ENCODE measurements around the gene NT5DC2. TPM values are rescaled to one million over a fixed set of nuclear protein-coding genes. Genes with fewer than 3 reads are reported as not detected.

The NT5DC2 gene
- total and polyA plus RNA-seq, 7 donors = 6.8 to 13.7 (median 10.3) TPM

- Histone ChIP-seq H3K4me1 (peaks cover 29% of the 10 kb centered on the region), H3K27me3 (ENCODE audit: insufficient read depth in 3 of 3, low read length in 2 of 3) (no peaks in the 10 kb centered on the region)
Observed at GRCh38 chr3:52487788-52488691, 45.6 kb downstream of the NT5DC2 start.

DNA sequence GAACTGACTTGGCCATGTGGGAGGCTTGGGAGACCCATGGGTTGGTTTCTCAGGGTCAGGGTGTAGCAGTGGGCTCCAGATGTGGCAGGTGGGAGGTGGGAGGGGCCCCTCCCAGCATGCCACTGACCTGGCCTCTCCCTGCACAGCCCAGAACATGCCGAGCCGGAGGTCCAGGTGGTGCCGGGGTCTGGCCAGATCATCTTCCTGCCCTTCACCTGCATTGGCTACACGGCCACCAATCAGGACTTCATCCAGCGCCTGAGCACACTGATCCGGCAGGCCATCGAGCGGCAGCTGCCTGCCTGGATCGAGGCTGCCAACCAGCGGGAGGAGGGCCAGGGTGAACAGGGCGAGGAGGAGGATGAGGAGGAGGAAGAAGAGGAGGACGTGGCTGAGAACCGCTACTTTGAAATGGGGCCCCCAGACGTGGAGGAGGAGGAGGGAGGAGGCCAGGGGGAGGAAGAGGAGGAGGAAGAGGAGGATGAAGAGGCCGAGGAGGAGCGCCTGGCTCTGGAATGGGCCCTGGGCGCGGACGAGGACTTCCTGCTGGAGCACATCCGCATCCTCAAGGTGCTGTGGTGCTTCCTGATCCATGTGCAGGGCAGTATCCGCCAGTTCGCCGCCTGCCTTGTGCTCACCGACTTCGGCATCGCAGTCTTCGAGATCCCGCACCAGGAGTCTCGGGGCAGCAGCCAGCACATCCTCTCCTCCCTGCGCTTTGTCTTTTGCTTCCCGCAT lies 46.4 kb downstream of the NT5DC2 start:
- H3K36me3 ChIP-seq (ENCODE audit: insufficient read depth in 1 of 2, low read depth in 1 of 2) = peaks cover 4 to 87% of the 10 kb centered on the region in 2 donors
- 87 to 89% (median 87%) methylated on average over 30 to 31 of the region's 31 CpGs for WGBS, 3 donors
- H3K27me3 ChIP-seq (ENCODE audit: insufficient read depth in 3 of 3, low read length in 2 of 3) = no peaks in the 10 kb centered on the region
- H3K4me1 ChIP-seq = peaks cover 29% of the 10 kb centered on the region
- H3K4me3 ChIP-seq = no peak overlapping the region
- no peaks in the 10 kb centered on the region for H3K9me3 ChIP-seq
- peak in 1 of 2 donors; percentile 13 for DNase-seq
- intact Hi-C loops (cut with DNase I) = loop anchor here in 1 of 2 donors (10.0 kb wide), 1 partner anchor 188 kb away; no protein-coding TSS in a partner anchor
- no peak for ATAC-seq
- no peak overlapping the region for H3K27ac ChIP-seq
- TF ChIP-seq CTCF (IDR thresholded peaks at IDR 0.05) = no peak

More at GRCh38 chr3:52487788-52488691, 45.6 kb downstream of the NT5DC2 start:
- Histone ChIP-seq H3K9me3 (no peaks in the 10 kb centered on the region), H3K36me3 (ENCODE audit: insufficient read depth in 1 of 2, low read depth in 1 of 2) (peaks cover 4 to 87% of the 10 kb centered on the region in 2 donors), H3K27ac (no peak overlapping the region), H3K4me3 (no peak overlapping the region)
- WGBS, 3 donors = 93 to 96% (median 95%) methylated on average over 58 to 59 of the region's 59 CpGs
- no peak for TF ChIP-seq CTCF (IDR thresholded peaks at IDR 0.05)
- DNase-seq (no peak), ATAC-seq (no peak)
- intact Hi-C loops (cut with DNase I) = loop anchor here in 1 of 2 donors (10.0 kb wide), 1 partner anchor 187 kb away; no protein-coding TSS in a partner anchor

DNA sequence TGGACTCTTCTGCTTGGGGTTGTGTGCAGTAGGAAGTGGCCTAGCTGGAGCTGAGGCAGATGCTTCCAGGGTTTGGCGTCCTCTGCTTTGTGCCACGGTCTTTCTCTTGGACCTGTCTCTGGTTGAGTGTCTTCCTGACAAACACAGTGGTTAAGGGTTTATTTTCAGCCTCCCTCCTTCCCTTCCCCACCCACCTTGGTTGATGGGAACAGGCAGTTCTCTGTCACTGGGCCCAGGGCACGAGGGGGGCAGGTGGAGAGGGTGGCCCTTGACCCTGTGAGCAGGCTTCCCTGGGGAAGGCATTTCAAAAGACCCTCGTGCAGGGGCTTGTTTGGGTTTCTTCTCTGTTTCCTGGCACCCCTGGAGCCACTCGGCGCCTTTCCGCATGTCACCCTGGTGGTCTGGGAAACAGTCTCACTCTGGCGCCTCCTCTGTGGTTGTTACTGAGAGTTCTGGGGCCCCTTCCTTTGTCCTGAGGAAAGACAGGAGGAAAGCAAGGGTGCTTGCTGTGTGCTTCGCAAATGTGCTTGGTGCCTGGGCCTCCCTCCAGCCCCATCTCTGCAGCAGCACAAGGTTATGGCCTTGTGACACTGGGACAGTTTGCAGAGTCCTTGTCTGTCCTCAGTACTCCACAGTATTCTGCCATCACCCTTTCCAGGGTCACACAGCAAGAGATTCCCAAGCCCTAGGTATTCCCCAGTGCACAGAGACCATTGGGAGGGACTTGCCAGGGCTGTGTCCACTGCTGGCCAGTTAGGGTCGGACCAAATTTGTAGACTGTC lies 48.8 kb downstream of the NT5DC2 start:
- WGBS, 3 donors = 59 to 72% (median 62%) methylated on average over 9 to 10 of the region's 10 CpGs
- intact Hi-C loops (cut with DNase I) = loop anchor here in 1 of 2 donors (10.0 kb wide), 1 partner anchor 190 kb away; no protein-coding TSS in a partner anchor
- Histone ChIP-seq H3K4me3 (no peak overlapping the region), H3K4me1 (peaks cover 23% of the 10 kb centered on the region), H3K9me3 (no peaks in the 10 kb centered on the region), H3K36me3 (ENCODE audit: insufficient read depth in 1 of 2, low read depth in 1 of 2) (peaks cover 4 to 87% of the 10 kb centered on the region in 2 donors), H3K27ac (peak overlapping the region; percentile 68), H3K27me3 (ENCODE audit: insufficient read depth in 3 of 3, low read length in 2 of 3) (no peaks in the 10 kb centered on the region)
- DNase-seq (peak in 1 of 2 donors; percentile 21), ATAC-seq (peak; percentile 17 to 70 (median 50))
- TF ChIP-seq CTCF (IDR thresholded peaks at IDR 0.05) = no peak
